BJ (cell line): ENCODE measurements around the gene OR6N2. TPM values are rescaled to one million over a fixed set of nuclear protein-coding genes. Genes with fewer than 3 reads are reported as not detected.

ENCODE experiments used
- CTCF ChIA-PET: fragments of 350-600 bp; formaldehyde crosslinking; extraction: SDS; loops from one replicate; lab custom pipeline; 2021; ENCODE audit warnings: antibody characterized with exemption, inconsistent platforms; lab: Yijun Ruan, JAX
- POLR2A ChIA-PET: fragments of 300-600 bp; sonication (Branson Sonifier 250); formaldehyde crosslinking; extraction: SDS; loops from one replicate; lab custom pipeline; 2021; ENCODE audit warnings: antibody characterized with exemption; lab: Charles Lee
- DNase-seq: peaks from one replicate; pipeline ENCODE4 v3.0.0-alpha.2; 2011; ENCODE audit warnings: low read depth
- H3K27me3 ChIP-seq: 2 replicates; pipeline ENCODE4 v1.6.0; 2011; ENCODE audit warnings: low read length; ENCODE audit not compliant: control insufficient read depth, insufficient read depth
- H3K36me3 ChIP-seq: 2 replicates; pipeline ENCODE4 v1.5.1; 2011; ENCODE audit warnings: low read length; ENCODE audit not compliant: control insufficient read depth, insufficient read depth
- H3K4me3 ChIP-seq: 2 replicates; pipeline ENCODE4 v1.5.1; 2011; ENCODE audit warnings: low read depth, mild to moderate bottlenecking, control low read depth, low read length
- CTCF ChIP-seq: IDR thresholded peaks from 2 replicates; pipeline ENCODE4 v1.5.1; 2011; ENCODE audit warnings: low read depth, mild to moderate bottlenecking, control low read depth, inconsistent platforms, low read length, moderate library complexity; ENCODE audit not compliant: insufficient read depth
- polyA plus RNA-seq: library from polyadenylated mRNA; depleted of rRNA; stranded (reverse); fragments of >200 nt; gene quantifications from 2 replicates; pipeline ENCODE4 v1.2.3, GENCODE V29; 2011; rRNA removed
- small RNA-seq: library from RNA; depleted of rRNA; stranded (forward); fragments of <200 nt; gene quantifications from one replicate; pipeline ENCODE3, GENCODE V24; 2012; ENCODE audit warnings: low replicate concordance, low read depth; ENCODE audit not compliant: insufficient read length

The OR6N2 gene
- polyA plus RNA-seq, 1 experiment: not detected

GRCh38 chr1:158731707-158732106 is 49.3 kb downstream of the OR6N2 start:
- Histone ChIP-seq H3K4me3 (no peak overlapping the region), H3K36me3 (no peaks in the 10 kb centered on the region), H3K27me3 (no peaks in the 10 kb centered on the region)
- DNase-seq: no peak
- POLR2A ChIA-PET: no interaction called here
- CTCF ChIA-PET: interaction anchor here (1.2 kb wide), 1 partner anchor 13 kb away, joined by 3 read pairs; no protein-coding TSS in a partner anchor
- no peak for TF ChIP-seq CTCF

- Histone ChIP-seq H3K4me3 (no peak overlapping the region), H3K27me3 (no peaks in the 10 kb centered on the region), H3K36me3 (no peaks in the 10 kb centered on the region)
- CTCF ChIA-PET: interaction anchor here (0.6 kb wide), 1 partner anchor 267 kb away, joined by 3 read pairs; no protein-coding TSS in a partner anchor
- no peak for TF ChIP-seq CTCF
- POLR2A ChIA-PET: no interaction called here
- no peak for DNase-seq
Measured at GRCh38 chr1:158730453-158730852, 50.6 kb downstream of the OR6N2 start.

GRCh38 chr1:158728510-158729225 is 52.3 kb downstream of the OR6N2 start:
- H3K4me3 ChIP-seq: no peak overlapping the region
- no peak for DNase-seq
- ChIA-PET CTCF (no interaction called here), POLR2A (no interaction called here)
- TF ChIP-seq CTCF: no peak
- H3K36me3 ChIP-seq: no peaks in the 10 kb centered on the region
- H3K27me3 ChIP-seq: no peaks in the 10 kb centered on the region

- no peaks in the 10 kb centered on the region for H3K27me3 ChIP-seq
- no peaks in the 10 kb centered on the region for H3K36me3 ChIP-seq
- no peak for TF ChIP-seq CTCF
- POLR2A ChIA-PET: no interaction called here
- CTCF ChIA-PET: no interaction called here
- DNase-seq: no peak
- H3K4me3 ChIP-seq: no peak overlapping the region
Measured at GRCh38 chr1:158724442-158724841, 56.6 kb downstream of the OR6N2 start.

Small RNAs within 50 kb of the gene (small RNA-seq; reads per million reads assigned to genes)
- gene OR2AQ1P: not detected

Other genes starting within 250 kb of the OR6N2 start
- gene OR6Y1, start 226.8 kb downstream of the OR6N2 start, polyA plus RNA-seq: not detected in 2 replicates
- gene OR6P1, start 210.6 kb downstream of the OR6N2 start, polyA plus RNA-seq: not detected in 2 replicates
- gene OR10X1, start 201.3 kb downstream of the OR6N2 start, polyA plus RNA-seq: not detected in 2 replicates
- not detected in 2 replicates for gene OR10Z1, start 175.9 kb downstream of the OR6N2 start, polyA plus RNA-seq
- gene SPTA1, start 94.5 kb downstream of the OR6N2 start, polyA plus RNA-seq: not detected in 2 replicates
- not detected in 2 replicates for gene OR6K2, start 80.6 kb downstream of the OR6N2 start, polyA plus RNA-seq
- gene OR6K3, start 60.5 kb downstream of the OR6N2 start, polyA plus RNA-seq: not detected in 2 replicates
- not detected in 2 replicates for gene OR6K6, start 26.5 kb downstream of the OR6N2 start, polyA plus RNA-seq
- not detected in 2 replicates for gene OR6N1, start 9.0 kb downstream of the OR6N2 start, polyA plus RNA-seq
- not detected in 2 replicates for gene MNDA, start 50.1 kb upstream of the OR6N2 start, polyA plus RNA-seq
- not detected in 2 replicates for gene PYHIN1, start 150.3 kb upstream of the OR6N2 start, polyA plus RNA-seq
- 81.8 and 129 TPM in 2 replicates for gene IFI16, start 228.7 kb upstream of the OR6N2 start, polyA plus RNA-seq